H1 (cell line): ENCODE measurements around the gene STX2. TPM values are rescaled to one million over a fixed set of nuclear protein-coding genes. Genes with fewer than 3 reads are reported as not detected.

ENCODE experiments used
- CBX5 ChIP-seq: fragments of 300-800, 300-1000 bp; sonication (generic); IDR thresholded peaks from 2 replicates; pipeline ENCODE4 v1.7.1; 2016; ENCODE audit warnings: antibody characterized with exemption, low read length, low read depth
- polyA plus RNA-seq, 7 experiments: library from polyadenylated mRNA; depleted of rRNA in 3 of 7; stranded (reverse) in 5 of 7; unstranded in 2 of 7; fragments of >200 nt in 5 of 7; fragments of 200-250 nt in 2 of 7; gene quantifications; 1 replicate in 5 of 7; 2 replicates in 1 of 7; 4 replicates in 1 of 7; pipeline versions ENCODE4 v1.2.1 to v1.2.3, GENCODE V29; 2011 to 2013; ENCODE audit warnings: missing spikeins in 2 of 7, mixed read lengths in 2 of 7
- total RNA-seq: library from RNA; stranded (reverse); fragmentation: NEBNext Ultra II Directional; extraction: Animal tissue kit (Norgen Biotek cat#: 25700); gene quantifications from 2 replicates; pipeline ENCODE4 v1.2.1, GENCODE V29; 2021
- TF ChIP-seq, protein P1 (sequence below): IDR thresholded peaks from 2 replicates; pipeline ENCODE4 v1.6.1; 2012; ENCODE audit warnings: inconsistent platforms
- TF ChIP-seq, protein P2 (sequence below), 3 experiments: IDR thresholded peaks; 1 replicate in 2 of 3; 2 replicates in 1 of 3; pipeline versions ENCODE4 v1.5.1 to v1.6.1; 2011; ENCODE audit warnings: low read length in 3 of 3, mild to moderate bottlenecking in 3 of 3, inconsistent platforms in 2 of 3, low read depth in 1 of 3, moderate library complexity in 1 of 3; ENCODE audit not compliant: insufficient read depth in 1 of 3; ENCODE audit errors: control extremely low read depth in 1 of 3
- TF ChIP-seq, protein P3 (sequence below): IDR thresholded peaks from 2 replicates; pipeline ENCODE4 v1.6.1; 2012; ENCODE audit warnings: low read length, inconsistent platforms

Gene STX2
- total and polyA plus RNA-seq, 2 of the 8 experiments (the other 6 are each of a cell fraction or from before 2014, with no cell fraction given): 20.0 to 26.3 TPM

DNA sequence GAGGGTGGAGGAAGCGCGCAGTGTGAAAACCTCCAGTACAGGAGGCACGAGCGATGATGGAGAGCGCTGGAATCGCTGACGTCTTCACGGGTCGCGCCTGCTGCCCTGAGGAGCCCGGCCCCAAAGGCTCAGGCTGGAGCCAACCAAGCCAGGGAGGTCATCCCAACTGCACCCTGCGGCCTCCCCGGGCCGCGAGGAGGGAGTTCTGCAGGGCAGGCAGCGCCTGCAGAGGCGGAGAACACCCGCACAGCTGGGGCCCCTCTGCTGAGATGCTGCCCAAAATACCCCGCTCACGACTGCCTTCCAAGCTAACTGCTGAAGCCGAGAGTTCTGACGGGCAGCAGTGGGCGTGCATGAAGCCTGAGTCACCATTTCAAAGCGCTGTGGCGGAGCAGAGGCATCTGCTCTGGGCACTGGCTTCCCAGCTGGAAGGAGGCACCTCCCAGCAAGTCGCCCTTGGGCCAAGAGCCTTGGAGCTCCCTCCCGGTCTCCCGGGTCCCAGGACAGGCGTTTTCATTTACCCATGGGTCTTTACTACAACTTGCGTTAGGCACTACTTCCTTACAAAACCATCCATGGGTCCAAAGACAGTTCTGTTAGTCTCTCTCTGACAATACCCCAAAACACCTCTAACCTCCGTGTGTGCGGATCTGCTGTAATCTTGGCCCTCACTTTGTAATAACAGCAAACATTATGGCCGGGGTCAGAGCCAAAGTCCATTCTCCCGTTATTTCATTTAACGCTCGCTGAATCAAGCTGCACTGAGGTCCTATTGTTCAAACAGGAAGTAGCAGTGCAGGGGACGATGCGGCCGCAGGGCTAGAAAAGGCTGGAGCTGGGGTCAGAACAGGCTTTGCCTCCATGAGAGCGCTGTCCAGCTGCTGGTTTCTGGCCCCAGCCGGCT lies 62.8 kb downstream of the STX2 start (continued):
- TF ChIP-seq CBX5: no peak
- TF ChIP-seq, protein P1, sequence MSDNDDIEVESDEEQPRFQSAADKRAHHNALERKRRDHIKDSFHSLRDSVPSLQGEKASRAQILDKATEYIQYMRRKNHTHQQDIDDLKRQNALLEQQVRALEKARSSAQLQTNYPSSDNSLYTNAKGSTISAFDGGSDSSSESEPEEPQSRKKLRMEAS: 0 out of 2 replicates have a peak, but pooled peaks have one; percentile 12
- TF ChIP-seq, protein P2, sequence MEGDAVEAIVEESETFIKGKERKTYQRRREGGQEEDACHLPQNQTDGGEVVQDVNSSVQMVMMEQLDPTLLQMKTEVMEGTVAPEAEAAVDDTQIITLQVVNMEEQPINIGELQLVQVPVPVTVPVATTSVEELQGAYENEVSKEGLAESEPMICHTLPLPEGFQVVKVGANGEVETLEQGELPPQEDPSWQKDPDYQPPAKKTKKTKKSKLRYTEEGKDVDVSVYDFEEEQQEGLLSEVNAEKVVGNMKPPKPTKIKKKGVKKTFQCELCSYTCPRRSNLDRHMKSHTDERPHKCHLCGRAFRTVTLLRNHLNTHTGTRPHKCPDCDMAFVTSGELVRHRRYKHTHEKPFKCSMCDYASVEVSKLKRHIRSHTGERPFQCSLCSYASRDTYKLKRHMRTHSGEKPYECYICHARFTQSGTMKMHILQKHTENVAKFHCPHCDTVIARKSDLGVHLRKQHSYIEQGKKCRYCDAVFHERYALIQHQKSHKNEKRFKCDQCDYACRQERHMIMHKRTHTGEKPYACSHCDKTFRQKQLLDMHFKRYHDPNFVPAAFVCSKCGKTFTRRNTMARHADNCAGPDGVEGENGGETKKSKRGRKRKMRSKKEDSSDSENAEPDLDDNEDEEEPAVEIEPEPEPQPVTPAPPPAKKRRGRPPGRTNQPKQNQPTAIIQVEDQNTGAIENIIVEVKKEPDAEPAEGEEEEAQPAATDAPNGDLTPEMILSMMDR (IDR thresholded peaks at IDR 0.05; ENCODE audit: control extremely low read depth in 1 of 3, insufficient read depth in 1 of 3, low read depth in 1 of 3, low read length in 3 of 3): 0 out of 4 replicates have a peak, but pooled peaks of 1 of the 3 experiments have one; percentile 1
- TF ChIP-seq, protein P3, sequence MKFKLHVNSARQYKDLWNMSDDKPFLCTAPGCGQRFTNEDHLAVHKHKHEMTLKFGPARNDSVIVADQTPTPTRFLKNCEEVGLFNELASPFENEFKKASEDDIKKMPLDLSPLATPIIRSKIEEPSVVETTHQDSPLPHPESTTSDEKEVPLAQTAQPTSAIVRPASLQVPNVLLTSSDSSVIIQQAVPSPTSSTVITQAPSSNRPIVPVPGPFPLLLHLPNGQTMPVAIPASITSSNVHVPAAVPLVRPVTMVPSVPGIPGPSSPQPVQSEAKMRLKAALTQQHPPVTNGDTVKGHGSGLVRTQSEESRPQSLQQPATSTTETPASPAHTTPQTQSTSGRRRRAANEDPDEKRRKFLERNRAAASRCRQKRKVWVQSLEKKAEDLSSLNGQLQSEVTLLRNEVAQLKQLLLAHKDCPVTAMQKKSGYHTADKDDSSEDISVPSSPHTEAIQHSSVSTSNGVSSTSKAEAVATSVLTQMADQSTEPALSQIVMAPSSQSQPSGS: no peak
